Middle frontal gyrus (tissue), 1 donor: ENCODE results near the gene RGS7.
"Not testable (repeated sequence)": the region's sequence is repeated elsewhere in the genome, so short reads cannot be mapped to it uniquely, and the experiment has no call there.

Source experiments
- DNase-seq: peaks from one replicate; pipeline ENCODE4 v3.0.0-alpha.2; 2015; ENCODE audit warnings: low spot score; ENCODE audit errors: extremely low spot score

The RGS7 gene

DNA sequence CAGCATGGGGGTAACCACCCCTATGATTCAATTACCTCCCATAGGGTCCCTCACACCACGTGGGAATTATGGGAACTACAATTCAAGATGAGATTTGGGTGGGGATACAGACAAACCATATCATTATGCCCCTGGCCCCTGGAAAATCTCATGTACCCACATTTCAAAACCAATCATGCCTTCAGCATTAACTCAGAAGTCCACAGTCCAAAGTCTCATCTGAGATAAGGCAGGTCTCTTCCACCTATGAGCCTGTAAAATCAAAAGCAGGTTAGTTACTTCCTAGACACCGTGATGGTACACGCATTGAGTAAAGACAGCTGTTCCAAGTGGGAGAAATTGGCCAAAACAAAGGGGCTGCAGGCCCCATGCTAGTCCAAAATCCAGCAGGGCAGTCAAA is 215.4 kb downstream of the RGS7 start:
- not testable (repeated sequence) for DNase-seq

DNA sequence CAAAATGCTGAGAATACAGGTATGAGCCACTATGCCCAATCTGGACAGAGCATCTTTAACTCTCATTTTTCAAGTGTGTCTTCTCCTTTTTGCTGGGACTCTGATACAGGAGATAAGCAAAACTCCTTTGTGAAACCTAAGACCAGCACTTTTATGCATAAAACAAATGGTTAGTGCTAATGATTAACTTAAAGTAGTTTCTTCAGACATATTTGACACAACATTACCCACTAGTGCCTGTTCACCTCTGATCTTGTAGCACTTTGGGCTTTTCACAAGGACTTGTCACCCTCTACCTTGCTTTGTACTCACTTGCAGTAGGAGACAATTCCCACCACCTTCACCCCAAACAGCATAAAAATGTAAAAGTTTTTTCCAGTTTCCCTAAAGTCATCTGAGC is 216.3 kb downstream of the RGS7 start:
- DNase-seq, result no peak

GRCh38 chr1:241139047-241139446 is 218.0 kb downstream of the RGS7 start:
- DNase-seq, result no peak

GRCh38 chr1:241138248-241138647 is 218.8 kb downstream of the RGS7 start:
- DNase-seq, result no peak

GRCh38 chr1:241136389-241136788 is 220.6 kb downstream of the RGS7 start:
- no peak for DNase-seq

DNA sequence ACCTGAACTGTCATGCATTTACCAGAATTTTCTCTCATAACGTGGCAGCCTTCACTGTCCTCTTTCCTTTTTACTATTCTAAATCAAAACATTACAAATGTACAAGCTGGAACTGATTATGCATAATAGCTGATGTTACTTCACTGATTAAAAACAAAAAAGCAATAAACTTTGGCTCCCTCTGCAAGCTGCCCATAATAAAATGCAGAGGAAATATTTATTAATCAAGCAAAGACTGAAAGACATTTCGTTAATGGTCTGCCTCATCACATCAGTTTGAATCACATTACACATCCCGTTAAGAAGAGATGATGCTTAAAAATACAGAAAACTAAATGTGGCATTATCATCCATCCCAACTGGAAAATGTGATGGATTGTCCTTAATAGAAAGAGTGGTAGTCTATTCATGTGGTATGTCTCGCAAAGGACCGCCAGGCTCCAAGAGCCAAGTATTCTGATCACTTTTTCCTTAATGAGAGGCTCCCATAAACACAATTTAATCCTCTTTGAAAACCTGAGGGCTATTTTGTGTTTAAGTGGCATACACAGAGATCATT is 225.3 kb downstream of the RGS7 start:
- DNase-seq, result no peak

DNA sequence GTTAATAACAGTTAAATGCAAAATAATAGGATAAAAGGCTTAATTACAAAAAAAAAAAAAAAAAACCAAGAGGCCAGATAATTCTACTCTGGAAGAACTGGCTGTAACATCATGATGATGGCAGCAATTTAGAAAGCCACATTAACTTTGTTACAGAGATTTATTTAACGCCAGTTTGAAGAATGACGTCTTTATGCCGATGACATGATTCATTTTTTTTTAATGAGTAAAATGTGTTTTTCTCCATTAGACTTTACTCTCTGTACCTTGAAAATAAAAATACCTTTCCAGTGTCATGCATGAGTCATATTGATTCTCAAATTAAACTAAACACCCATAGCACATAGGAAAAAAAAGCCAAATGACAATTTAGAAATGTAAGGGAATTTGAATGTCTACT is 226.1 kb downstream of the RGS7 start:
- DNase-seq, result no peak

- DNase-seq, result no peak
These were observed 227.6 kb downstream of the RGS7 start for GRCh38 chr1:241129207-241129960.

DNA sequence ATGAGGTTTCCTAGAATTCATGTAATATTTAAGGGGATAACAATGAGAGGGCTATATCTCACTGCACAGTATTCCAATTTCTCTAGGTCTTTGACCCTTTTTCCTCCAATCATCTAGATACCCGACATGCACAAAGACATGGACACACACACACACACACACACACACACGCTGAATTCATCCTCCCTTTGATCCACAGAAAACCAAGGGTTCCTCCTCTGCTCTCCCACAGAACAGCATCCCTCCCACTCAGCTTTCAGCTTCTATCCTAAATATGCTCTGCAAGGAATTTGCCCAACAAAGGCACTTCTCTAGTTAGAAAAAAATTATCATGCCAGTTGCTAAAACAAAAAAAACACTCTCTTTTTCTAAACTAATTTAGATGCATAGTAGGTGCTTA is 231.7 kb downstream of the RGS7 start:
- DNase-seq, result no peak

- DNase-seq, result no peak
These were observed 239.0 kb downstream of the RGS7 start for GRCh38 chr1:241118049-241118448.

- no peak for DNase-seq
These were observed 241.2 kb downstream of the RGS7 start for GRCh38 chr1:241115784-241116183.

DNA sequence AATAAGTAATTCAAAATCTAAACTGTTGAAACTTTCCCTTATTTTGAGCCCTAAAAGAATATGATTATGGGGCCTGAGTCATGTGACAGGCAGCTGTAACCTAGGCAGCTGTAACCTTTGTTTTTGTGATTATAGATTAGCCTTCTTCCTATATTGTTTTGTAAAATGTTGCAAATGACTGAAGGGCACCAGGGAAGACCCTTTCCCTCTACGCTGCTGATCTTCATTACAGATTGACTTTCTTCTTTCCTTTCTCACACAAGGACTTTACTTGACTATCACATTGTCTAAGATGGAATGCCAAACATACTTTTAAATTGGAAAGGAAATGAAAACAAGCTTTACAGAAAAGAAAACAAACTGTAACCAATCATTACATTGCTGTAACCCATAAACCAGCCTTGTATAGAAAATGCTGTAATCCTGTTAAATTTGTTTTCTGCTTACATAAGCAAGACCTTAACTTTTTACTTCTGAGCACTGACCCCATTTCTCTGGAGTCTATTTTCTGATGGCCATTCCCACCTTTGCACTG is 242.2 kb downstream of the RGS7 start:
- DNase-seq, result no peak

GRCh38 chr1:241113557-241113956 is 243.4 kb downstream of the RGS7 start:
- DNase-seq, result no peak

- DNase-seq, result no peak
These were observed 248.0 kb downstream of the RGS7 start for GRCh38 chr1:241109039-241109438.

DNA sequence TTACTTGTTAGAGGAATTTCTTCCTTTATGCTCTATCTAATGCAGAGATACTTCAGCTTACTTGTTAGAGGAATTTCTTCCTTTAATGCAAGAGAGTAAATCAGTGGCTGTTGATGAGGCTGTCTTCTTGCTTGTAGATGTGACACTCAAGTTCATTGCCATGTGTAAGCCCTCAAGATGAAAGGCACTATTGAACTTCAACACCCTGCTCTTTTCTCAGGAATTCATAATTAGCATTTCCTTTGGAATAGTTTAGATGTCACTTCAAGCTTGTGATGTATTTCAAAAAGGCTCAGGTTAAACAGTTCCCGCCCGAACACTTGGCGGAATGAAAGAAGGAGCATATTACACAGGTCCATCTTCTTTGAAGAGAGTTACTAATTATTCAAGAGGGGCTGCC is 251.9 kb downstream of the RGS7 start:
- DNase-seq, result no peak

- no peak for DNase-seq
These were observed 254.3 kb downstream of the RGS7 start for GRCh38 chr1:241102664-241103063.

DNA sequence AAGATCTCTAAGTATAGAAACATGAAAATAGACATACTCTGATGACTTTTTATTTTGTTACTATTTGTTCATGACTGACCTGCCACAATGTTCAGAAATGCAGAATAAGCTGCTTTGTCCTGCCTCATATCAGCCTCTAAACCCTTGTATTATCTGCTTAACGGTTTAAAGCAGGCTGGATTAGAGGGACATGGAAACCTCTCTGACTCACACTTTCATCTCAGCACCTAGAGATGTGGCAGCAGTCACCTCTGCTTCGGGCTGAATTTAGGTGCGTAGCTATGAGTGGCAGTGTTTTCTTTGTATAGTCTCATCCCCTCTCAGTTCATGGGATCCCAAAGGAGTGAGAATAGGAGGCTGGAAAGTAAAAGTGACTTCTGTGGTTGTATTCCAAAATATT is 255.4 kb downstream of the RGS7 start:
- no peak for DNase-seq

- no peak for DNase-seq
These were observed 259.5 kb downstream of the RGS7 start for GRCh38 chr1:241097479-241097878.

DNA sequence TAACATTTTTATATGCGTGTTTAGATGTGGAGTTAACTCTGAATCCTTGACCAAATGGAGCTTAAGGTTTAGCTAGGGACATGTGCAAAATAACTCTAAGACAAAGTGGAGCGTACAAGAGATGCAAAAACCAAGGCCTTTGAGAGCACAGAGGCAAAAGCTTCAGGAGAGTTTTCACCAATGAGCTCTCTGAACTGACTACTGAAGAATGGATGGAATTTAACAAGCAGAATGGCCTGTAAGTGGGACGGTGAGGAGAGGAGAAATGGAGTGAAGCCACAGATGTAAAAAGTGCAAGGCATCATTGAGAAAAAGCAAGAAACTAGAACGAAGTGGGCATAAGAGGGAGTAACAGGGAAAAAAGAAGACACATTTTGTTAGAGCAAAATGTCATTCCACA is 260.0 kb downstream of the RGS7 start:
- no peak for DNase-seq

GRCh38 chr1:241095847-241096246 is 261.2 kb downstream of the RGS7 start:
- no peak for DNase-seq

DNA sequence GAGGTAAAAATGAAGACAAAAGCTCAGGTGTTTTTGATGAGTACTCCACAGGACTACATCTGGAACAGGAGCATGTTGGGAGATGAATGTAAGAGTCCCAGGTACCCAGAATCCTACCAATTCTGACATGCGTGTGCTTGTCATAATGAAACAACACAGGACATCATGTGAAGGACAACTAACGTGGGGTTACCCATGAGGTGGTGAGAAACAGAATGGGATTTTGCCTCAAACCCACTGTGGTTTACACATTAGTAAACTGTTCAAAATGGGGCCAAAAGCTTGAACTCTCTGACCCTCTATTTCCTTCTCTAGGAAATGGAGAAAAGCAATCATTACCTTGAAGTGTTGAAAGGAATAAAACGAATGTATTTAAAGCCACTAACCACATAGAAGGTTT is 266.2 kb downstream of the RGS7 start:
- no peak for DNase-seq

DNA sequence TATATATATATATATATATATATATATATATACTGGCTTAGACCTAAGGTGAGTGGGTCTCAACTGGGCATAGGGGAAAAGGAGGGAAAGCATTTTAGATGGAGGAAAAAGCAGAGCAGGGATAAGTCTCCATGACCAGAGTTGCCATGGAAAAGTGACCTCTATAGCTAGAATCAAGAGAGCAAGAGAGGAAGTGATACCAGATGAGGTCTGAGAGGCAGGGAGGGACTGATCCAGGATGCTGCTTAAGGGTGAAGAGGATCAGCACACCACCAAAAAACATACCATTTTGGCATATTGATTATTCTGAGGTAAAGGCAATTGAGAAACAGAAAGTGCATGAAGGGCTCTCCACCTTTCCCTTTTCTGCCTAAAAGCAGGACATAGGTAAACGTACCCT is 267.9 kb downstream of the RGS7 start:
- not testable (repeated sequence) for DNase-seq

- DNase-seq, result not testable (repeated sequence)
These were observed 268.9 kb downstream of the RGS7 start for GRCh38 chr1:241088075-241088474.
